ENCODE results near the gene NCAPD2.

DNA sequence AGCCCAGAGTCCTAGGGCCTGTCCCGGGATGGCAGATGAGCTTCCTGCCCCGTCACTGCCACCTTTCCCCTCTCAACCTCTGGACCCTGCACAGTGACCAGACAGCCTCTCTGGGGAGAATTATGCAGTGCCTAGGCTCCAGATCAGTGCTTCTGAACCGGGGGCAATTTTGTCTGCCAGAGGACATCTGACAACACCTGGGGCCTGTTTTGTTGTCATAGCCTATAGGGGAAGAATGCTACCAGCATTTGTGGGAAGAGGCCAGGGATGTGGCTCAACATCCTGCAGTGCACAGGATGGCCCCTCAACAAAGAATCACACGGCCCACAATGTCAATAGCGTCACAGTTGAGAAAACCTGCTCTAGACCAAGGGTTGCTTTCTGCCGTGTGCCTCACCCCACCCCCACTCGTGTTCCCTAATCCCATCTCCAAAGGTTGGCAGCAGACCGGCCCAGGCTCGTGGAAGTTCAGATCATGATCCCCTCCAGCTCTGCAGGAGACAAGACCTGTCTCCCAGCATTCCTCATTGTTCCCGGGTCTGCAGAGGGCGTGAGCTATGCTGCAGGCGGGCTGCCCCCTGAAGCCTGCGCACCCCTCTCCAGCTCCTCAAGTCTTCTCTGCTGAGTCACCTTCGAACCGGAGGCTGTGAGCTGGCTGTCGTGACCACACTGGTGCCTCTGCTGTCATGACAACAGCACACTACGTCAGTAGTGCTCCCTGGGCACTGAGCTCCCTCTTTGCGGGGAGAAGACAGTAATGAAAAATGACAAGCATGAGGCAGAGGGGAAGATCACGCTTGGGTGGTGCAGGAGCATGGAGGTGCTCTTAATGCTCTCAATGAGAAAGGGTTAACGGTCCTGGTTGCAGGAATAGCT lies 38.4 kb downstream of the NCAPD2 start:
- TF ChIP-seq, protein P1, sequence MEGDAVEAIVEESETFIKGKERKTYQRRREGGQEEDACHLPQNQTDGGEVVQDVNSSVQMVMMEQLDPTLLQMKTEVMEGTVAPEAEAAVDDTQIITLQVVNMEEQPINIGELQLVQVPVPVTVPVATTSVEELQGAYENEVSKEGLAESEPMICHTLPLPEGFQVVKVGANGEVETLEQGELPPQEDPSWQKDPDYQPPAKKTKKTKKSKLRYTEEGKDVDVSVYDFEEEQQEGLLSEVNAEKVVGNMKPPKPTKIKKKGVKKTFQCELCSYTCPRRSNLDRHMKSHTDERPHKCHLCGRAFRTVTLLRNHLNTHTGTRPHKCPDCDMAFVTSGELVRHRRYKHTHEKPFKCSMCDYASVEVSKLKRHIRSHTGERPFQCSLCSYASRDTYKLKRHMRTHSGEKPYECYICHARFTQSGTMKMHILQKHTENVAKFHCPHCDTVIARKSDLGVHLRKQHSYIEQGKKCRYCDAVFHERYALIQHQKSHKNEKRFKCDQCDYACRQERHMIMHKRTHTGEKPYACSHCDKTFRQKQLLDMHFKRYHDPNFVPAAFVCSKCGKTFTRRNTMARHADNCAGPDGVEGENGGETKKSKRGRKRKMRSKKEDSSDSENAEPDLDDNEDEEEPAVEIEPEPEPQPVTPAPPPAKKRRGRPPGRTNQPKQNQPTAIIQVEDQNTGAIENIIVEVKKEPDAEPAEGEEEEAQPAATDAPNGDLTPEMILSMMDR (optimal IDR thresholded peaks at IDR 0.05 in 1 of 3, IDR thresholded peaks at IDR 0.05 in 1 of 3, conservative IDR thresholded peaks at IDR 0.05 in 1 of 3; ENCODE audit: extremely low read depth in 1 of 3, insufficient read depth in 2 of 3, low read length in 3 of 3) = no peak
- TF ChIP-seq EZH2 (IDR thresholded peaks at IDR 0.05; ENCODE audit: low read length) = no peak
